IPS-18c (cell line): ENCODE data around the gene FHIT.
"Not testable (repeated sequence)": the region's sequence is repeated elsewhere in the genome, so short reads cannot be mapped to it uniquely, and the experiment has no call there.

Source experiments
- H3K4me3 ChIP-seq: 2 replicates; pipeline ENCODE4 v1.7.0; 2013; ENCODE audit warnings: low read depth, mild to moderate bottlenecking, low read length, moderate library complexity; ENCODE audit not compliant: insufficient read depth
- H3K9me3 ChIP-seq: one replicate; pipeline ENCODE4 v1.6.1; 2013; ENCODE audit warnings: mild to moderate bottlenecking, low read length, moderate library complexity; ENCODE audit not compliant: control insufficient read depth, insufficient read depth

The FHIT gene

GRCh38 chr3:59829527-59829926 lies 1421.7 kb downstream of the FHIT start:
- no peak overlapping the region for H3K4me3 ChIP-seq
- no peaks in the 10 kb centered on the region for H3K9me3 ChIP-seq

- H3K9me3 ChIP-seq, result no peaks in the 10 kb centered on the region
Measured at GRCh38 chr3:59824876-59825275, 1426.4 kb downstream of the FHIT start.

GRCh38 chr3:59821274-59821673 lies 1430.0 kb downstream of the FHIT start:
- Histone ChIP-seq H3K4me3 (no peak overlapping the region), H3K9me3 (no peaks in the 10 kb centered on the region)

More at GRCh38 chr3:59824876-59825275, 1426.4 kb downstream of the FHIT start:
- no peak overlapping the region for H3K4me3 ChIP-seq

DNA sequence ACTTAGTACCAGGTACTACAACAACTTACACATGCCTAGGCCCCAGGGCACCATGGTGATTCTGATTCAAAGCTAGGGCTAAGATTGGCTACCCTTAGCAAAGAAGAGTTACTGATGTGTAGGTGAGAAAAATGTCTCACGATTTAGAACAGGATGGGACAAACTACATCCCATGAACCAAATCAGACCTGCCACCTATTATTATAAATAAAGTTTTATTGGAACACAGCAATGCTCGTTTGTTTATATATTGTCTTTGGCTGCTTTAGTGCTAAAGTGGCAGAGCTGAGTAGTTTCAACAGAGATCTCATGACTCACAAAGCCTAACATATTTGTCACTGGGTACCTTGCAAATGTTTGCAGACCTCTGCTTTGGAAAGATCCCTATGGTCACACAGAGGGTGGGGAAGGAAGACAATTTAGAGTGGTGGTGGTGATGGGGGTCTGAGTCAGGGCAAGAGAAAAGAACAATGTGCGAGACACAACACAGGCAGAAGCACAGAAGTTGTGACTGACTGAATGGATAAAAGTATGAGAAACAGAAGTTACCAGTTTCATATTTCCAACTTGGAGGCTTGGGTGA lies 1430.8 kb downstream of the FHIT start:
- no peaks in the 10 kb centered on the region for H3K9me3 ChIP-seq
- H3K4me3 ChIP-seq, result no peak overlapping the region

GRCh38 chr3:59818919-59819300 lies 1432.3 kb downstream of the FHIT start:
- no peak overlapping the region for H3K4me3 ChIP-seq
- H3K9me3 ChIP-seq, result no peaks in the 10 kb centered on the region

DNA sequence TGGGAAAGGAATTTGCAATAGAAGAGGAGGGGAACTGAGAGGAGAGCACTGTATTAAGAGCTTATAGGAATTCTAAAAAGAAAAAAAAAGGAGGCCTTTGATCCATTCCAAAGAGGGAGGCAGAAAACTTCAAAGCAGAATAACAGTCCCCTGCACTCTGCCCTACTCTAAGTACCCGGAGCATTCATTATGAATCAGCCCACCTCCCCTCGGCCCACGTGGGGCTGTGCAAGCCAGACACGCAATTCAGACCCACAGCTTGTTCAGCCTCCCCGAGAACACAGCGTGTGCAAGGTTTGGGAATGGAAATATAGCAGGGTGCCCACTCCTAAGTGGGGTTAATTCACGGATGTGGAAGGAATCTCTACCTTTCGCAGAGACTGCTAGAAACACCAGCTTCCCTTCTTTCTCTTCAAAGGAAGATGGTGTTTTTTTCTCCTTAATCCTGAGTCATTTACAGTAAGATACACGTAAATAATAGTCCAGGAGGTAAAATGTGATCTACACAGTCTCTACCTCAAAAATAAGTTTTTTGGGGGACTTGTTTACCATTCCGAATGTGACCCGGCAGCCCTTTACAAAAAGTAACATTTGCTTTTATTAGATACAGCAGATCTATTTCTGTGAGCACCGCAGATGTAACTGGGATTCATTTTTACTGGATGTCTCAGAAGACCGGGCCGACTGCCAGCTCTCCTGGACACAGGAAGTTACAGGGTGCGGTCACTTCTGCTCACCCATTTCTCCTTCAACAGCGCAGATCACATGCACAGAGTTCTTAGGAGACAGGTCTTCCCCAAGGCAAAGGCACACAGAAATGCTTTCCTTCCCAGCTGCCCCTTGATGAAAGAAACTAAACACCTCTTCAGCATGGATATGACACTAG lies 1433.0 kb downstream of the FHIT start:
- Histone ChIP-seq H3K9me3 (no peaks in the 10 kb centered on the region), H3K4me3 (no peak overlapping the region)

GRCh38 chr3:59817511-59817910 lies 1433.7 kb downstream of the FHIT start:
- H3K9me3 ChIP-seq, result no peaks in the 10 kb centered on the region
- H3K4me3 ChIP-seq, result no peak overlapping the region

- Histone ChIP-seq H3K4me3 (no peak overlapping the region), H3K9me3 (no peaks in the 10 kb centered on the region)
Measured at GRCh38 chr3:59816312-59816711, 1434.9 kb downstream of the FHIT start.

- H3K9me3 ChIP-seq, result no peaks in the 10 kb centered on the region
- H3K4me3 ChIP-seq, result no peak overlapping the region
Measured at GRCh38 chr3:59813148-59813538, 1438.1 kb downstream of the FHIT start.

- Histone ChIP-seq H3K9me3 (no peaks in the 10 kb centered on the region), H3K4me3 (no peak overlapping the region)
Measured at GRCh38 chr3:59812237-59813147, 1438.8 kb downstream of the FHIT start.

DNA sequence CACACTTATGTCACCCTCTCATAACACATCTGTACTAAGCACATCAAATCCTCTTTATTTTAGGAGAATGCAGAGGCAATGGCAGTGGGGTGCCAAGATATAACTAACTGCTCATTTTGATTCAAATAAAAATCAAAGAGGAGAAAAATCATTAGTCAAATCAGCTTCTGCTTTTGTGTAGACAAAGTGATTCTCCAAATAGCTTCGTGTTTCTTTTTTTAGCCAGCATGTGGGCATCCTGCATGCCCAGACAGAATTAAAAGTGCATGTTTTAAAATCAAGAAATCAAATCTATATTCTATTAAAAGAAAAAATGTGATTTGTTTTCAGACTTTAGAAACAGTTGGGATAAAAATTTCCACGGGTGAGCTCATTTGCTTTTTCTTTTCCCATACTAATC lies 1440.1 kb downstream of the FHIT start:
- H3K9me3 ChIP-seq, result no peaks in the 10 kb centered on the region

DNA sequence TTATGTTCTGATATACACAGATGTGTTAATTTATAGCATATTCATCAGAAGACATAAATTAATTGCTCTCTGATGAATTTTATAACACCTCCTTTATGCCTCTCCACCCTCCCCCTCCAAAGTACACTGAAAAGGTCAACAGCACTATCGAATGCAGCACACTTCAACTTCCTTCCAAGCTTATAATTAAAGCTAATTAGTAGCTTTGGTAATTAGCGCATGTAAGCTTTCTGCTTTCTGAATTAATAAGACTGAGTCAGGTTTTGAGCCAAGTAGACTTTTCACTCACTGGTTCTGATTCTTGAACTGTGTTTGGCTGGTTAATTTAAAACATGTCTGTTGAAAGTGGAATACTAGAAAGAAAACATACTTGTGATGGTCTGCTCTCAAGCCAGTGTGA lies 1440.6 kb downstream of the FHIT start:
- H3K9me3 ChIP-seq, result no peaks in the 10 kb centered on the region

More for the DNA sequence above, 1440.1 kb downstream of the FHIT start:
- no peak overlapping the region for H3K4me3 ChIP-seq

DNA sequence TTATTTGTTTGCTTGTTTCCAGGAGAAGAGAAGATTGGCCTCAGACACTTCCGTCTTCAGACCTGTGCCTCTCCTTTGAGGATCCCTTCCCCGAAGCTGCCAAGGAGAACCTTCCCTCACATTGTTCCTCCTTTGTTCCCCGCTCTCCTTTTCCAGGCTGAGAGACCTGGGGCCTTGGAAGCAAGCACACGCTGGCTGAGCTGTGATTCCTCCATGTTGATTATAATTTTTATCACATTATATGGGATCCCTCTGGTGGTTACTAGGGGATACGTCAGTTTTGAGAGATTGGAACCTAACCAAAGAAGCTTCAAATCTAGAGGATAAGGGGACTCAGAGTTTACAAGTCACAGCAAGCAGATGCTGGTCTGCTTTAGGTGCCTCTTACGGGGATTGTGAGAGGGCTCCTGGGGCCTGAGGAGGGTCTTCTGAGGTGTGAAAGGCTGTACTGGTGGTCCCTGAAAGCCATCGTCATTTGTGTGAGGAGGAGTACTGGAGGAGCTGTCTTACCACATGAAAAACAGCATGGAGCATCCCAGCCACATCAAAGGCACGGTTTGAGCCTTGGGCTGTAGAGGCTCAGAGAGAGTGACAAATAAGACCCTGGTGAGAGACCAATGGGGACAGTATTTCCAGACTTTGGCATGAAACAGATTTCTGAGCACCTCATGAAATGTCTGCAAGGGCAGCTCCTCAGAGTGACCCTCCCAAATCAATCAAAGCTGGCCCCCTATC lies 1441.4 kb downstream of the FHIT start:
- Histone ChIP-seq H3K4me3 (no peak overlapping the region), H3K9me3 (no peaks in the 10 kb centered on the region)

More for the DNA sequence above, 1440.6 kb downstream of the FHIT start:
- H3K4me3 ChIP-seq, result no peak overlapping the region

DNA sequence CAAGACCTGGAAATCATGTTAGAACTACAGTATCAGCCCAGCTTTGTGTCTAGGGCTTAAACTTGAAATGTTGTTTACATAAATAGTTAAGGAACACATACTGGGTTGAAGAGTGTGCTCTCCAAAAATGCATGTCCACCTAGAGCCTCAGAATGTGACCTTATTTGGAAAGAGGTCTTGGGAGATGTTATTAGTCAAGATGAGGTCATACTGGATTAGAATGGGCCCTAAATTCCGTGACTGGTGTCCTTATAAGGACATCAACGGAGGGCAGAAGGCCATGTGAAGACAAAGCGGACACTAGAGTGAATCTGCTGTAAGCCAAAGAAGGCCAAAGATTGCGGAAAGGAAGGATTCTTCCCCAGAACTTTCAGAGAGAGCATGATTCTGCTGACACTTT lies 1442.2 kb downstream of the FHIT start:
- no peaks in the 10 kb centered on the region for H3K9me3 ChIP-seq
- H3K4me3 ChIP-seq, result no peak overlapping the region

- no peak overlapping the region for H3K4me3 ChIP-seq
- no peaks in the 10 kb centered on the region for H3K9me3 ChIP-seq
Measured at GRCh38 chr3:59808446-59808845, 1442.8 kb downstream of the FHIT start.

DNA sequence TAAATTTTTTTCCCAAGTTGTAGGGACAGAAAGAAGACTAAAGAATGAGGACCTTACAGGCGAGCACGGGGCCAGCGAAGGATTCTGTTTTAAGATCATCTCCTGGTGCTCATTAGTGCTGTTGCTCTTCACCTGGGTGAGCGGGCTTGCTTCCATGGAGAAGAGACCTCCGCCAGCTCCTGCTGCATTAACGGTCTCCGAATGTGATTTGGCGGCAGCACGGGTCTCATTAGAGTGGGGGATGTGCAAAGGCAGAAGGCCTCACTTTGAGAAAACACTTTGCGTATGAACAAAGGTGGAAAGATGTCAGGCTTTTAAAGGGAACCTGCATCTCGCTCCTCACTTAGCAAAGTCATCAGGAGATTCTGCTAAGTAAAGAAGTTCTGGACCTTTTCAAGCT lies 1448.0 kb downstream of the FHIT start:
- no peak overlapping the region for H3K4me3 ChIP-seq
- no peaks in the 10 kb centered on the region for H3K9me3 ChIP-seq

GRCh38 chr3:59802453-59802852 lies 1448.8 kb downstream of the FHIT start:
- H3K9me3 ChIP-seq, H3K4me3 ChIP-seq: not testable (repeated sequence)
